ENCODE measurements around the gene SP100. TPM values are rescaled to one million over a fixed set of nuclear protein-coding genes. Genes with fewer than 3 reads are reported as not detected.
A peak's percentile ranks its signal among the peaks of the same experiment; 100 is the strongest.

SP100 gene
- total RNA-seq, 1 experiment from 2014 or later, result 37.2 TPM

DNA sequence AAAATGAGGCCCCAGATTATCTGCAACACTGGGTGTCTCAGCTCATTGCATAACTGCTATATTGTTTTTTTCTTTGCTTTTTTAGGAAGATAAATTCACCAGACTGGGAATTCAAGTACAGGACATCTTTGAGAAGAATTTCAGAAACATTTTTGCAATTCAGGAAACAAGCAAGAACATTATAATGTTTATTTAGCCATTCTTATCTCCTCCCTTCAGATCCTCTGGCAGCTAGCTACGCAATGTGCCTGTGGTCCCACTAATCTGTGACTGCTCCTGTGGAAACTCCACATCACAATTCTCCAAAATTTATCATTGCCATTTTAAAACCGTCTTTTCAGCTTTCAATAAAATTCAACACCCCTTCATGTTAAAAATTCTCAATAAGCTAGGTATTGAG, 126.8 kb downstream of the SP100 start:
- no peak for DNase-seq (ENCODE audit: low read depth)

DNA sequence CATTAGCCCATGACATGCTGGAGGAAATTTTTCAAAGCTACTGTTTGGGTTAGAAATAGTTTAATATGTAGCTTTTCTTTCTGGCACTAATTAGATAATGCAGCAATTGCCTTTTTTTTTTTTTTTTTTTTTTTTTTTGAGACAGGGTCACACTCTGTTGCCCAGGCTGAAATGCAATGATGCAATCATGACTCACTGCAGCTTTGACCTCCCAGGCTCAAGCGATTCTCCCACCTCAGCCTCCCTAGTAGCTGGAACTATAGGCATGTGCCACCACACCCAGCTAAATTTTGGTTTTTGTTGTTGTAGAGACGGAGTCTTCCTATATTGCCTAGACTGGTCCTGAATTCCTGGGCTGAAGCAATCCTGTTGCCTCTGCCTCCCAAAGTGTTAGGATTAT, 136.2 kb downstream of the SP100 start:
- peak; percentile 12 for DNase-seq (ENCODE audit: low read depth)

DNA sequence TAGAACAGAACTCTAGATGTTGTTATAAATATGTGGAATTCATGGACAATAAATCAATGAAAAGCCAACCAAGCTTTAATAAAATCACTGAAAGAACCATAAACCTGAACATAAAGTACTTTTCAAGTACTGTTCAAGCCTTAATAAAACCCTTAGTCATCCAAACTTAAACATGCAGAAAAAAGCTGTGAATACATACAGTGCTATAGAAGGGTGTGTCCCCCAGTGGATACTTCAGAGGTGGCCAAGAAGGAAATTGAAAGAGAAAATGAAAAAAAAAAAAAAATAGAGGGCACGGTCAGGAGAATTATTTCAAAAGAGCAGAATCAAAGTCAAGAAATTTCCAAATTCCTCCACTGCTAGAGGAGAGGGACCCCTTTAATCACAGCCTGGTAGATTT, 141.1 kb downstream of the SP100 start:
- no peak for DNase-seq (ENCODE audit: low read depth)

DNA sequence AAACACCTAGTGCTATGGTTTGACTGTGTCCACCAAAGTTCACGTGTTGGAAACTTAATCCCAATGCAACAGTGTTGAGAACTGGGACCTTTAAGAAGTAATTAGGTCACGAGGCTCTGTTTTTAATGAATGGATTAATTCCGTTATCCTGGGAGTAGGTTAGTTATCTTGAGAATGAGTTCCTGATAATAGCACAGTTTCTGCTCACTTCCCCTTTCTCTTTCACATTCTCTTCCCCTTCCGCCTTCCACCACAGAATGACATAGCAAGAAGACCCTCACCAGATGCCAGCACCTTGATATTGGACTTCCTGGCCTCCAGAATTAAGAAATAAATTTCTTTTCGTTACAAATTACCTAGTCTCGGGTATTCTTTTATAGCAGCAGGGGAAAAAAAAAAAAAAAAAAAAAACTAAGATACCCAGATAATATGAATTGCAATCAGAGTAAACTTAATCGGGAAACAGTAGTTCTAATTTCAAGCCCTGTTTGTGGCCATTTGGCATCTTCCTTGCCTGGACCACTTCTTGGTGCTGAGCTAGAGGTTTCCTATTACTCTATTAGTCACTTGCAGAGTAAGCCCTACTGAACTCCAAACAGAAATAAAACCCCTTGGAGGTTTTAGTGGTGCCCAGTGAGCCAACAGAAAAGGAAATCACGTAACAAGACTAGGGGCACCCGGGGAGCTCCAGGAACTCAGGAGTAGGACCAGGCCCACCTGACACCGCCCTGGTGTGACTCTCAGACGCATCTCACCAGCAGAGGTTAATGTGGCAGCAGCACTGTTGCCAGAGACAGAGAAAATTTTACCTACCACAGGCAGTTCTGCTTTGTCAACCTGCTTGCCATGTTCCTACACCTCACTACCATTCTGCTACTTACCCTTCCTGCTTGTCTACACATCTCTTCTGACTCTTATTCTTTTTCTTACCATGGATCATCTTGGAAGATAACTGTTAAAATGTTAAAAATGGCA, 149.1 kb downstream of the SP100 start:
- DNase-seq (ENCODE audit: low read depth), result peak; percentile 66

DNA sequence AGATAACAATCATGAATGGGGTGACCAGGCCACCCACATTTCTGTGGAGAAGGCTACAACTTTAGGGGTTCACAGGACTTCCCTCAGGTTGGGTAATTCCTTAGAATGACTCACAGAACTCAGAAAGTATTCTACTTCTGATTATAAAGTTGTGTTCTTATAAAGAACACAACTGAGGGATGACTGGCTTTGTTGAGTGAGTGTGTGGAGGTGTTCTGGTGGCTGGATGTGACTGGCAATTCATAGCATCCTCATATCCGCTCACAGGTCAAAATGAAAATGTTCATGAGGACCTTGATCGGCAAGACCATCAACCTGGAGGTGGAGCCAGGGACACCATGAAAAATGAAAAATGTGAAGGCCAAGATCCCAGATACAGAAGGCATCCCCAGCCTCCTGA, 153.3 kb downstream of the SP100 start:
- no peak for DNase-seq (ENCODE audit: low read depth)

DNA sequence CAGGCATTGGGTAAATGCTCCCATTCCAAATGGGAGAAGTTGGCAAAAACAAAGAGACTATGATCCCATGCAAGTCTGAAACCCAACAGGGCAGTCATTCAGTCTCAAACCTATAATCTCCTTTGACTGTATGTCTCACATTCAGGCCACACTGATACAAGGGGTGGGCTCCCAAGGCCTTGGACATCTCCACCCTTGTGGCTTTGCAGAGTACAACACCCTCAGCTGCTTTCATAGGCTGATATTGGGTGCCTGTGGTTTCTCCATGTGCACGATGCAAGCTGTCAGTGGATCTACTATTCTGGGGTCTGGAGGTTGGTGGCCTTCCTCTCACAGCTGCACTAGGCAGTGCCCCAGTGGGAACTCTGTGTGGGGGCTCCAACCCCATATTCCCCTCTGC, 155.0 kb downstream of the SP100 start:
- DNase-seq (ENCODE audit: low read depth), result no peak

DNA sequence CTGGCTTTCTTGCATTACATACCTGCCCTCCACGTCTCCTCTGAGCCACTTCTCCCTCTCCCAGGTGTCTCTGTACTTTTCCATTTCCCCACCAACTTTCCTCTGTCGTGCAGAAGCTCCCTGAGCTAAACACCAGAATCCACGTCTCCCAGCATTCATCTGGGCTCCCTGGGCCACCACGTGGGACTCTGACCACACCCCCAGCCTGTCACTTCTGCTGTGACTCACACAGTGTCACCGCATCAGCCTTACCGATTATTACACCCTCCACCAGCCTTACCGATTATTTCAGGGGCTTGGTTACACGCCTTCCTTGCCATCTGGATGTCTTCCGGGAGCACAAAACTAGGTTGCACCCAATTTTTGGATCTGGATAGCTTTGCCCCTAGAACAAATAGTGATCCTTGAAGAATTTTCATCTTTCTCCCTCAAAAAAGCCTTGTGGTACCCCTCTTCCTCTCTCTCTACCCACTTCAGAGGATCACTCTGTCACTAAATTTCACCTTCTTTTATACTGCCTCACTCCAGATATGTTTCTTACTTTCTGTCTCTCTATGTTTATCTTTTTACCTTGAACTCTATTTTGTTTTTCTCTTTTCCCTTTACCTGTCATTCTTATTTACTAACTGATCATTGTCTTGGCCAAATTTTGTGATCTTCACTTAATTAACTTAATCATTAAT, 159.8 kb downstream of the SP100 start:
- peak; percentile 15 for DNase-seq (ENCODE audit: low read depth)

DNA sequence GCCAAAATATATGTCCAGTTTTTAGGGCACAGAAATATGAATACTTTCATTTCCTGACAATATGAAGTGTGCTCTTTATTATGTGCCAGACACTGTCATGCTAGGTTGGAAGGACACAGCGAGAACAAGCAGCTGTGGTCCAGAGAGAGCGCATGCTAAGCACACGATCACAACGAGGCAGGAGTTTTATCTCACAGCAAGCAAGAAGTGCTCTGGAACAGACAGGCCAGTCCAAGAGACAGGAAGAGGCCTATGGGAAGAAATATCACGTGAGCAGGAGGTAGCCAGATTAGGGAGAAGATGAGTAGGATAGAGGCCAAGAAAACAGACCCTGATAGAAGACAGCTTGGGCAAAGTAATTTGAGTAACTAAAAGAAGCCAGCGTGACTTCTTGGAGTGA, 161.1 kb downstream of the SP100 start:
- DNase-seq (ENCODE audit: low read depth), result no peak

DNA sequence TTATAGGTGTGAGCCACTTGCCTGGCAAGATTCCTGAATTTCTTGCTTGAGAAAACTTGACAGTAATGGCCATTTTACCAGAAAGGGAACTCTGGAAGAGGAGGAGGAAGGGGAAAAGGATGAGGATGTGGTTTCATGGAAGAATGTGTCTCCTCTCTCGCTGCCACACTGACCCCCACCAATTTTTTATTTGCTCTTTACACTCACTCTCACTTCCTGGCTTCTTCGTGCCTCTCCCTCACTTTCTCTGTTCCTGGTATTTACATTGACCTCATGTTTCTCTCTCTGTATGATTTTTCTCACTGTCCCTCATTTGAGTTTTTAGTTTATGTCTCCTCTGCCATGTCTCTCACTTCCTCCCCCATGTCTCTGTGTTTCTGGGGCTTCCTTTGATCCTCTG, 162.1 kb downstream of the SP100 start:
- peak; percentile 24 for DNase-seq (ENCODE audit: low read depth)

DNA sequence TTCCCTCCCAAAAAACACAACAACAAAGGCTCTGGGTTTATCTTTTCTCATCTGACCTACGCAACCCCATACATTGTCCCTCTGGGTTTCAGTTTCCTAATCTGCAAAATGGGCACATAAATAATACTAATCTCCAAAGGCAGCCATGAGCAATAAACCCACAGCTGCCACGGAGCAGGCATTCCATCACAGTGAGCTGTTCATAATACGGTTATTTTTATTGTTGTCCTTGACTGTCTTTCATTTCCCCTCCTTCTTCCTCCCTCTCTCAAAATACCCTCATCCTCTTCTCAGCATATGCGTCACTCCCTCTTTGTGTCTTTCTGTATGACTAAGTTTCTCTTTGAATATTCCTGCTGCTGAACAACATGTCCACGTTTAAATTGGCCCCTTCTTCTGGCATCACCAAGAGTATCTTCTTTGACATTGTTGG, 166.9 kb downstream of the SP100 start:
- DNase-seq (ENCODE audit: low read depth), result peak; percentile 39

DNA sequence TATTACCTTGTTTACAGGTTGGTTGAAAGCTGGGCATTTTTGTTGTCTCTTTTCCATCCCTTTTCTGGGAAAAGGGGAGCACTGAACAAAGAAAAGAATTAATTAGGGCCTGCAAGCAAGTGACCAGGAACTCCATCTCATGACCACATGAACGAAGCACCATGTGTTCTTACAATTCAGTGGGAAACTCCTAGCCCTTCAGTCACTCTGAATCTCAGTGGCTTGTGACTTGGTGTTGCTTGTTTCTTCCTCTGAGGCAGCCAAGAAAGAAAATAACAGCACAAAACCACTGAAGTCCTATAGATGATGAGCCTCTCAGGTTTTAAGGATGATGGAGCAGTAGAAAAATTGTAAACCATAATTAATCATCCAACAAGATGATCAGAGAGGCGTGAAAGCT, 167.6 kb downstream of the SP100 start:
- no peak for DNase-seq (ENCODE audit: low read depth)

DNA sequence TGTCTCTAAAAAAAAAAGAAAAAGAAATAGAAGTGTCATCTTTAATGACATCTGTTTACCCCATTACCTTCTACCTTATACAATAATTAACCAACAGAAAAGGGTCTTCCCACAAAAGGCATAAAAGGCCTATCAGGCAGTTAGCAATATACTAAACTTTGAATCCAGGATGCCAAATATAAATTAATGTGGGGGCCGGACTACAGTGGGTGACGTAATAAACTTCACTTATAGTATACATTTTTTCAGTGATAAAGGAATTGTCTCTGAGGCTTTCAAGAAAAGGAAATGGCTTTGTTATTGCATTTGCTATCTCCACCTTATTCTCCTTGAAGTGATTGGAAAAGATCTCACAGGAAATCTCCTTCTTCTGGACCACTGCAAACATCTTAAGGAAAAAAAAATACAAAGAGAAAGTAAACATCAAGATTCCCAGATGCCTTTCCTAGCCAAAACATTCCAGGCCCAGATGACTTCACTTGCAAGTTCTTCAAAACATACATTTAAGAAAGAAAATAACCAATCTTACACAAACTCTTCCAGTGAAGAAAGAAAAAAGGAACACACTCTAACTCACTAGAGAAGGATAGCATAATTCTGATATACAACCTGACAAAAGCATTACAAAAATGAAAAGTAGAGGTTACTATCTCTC, 170.5 kb downstream of the SP100 start:
- DNase-seq (ENCODE audit: low read depth), result no peak

DNA sequence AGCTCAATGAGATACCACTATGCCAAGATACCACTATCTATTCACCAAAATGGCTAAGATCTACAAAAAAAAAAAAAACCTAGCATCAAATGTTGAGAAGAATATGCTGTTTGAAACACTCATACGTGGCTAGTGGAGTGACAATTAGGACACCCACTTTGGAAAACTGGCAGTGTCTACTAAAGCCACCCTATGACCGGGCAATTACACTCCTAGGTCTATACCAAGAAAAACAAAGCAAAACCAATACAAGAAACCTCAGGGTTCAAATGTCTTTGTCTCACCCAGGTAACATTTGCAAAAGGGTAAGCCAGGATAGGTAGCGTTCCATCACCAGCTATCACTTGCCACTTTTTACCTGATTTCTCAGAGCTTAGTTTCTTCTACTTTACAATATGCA, 173.0 kb downstream of the SP100 start:
- no peak for DNase-seq (ENCODE audit: low read depth)

DNA sequence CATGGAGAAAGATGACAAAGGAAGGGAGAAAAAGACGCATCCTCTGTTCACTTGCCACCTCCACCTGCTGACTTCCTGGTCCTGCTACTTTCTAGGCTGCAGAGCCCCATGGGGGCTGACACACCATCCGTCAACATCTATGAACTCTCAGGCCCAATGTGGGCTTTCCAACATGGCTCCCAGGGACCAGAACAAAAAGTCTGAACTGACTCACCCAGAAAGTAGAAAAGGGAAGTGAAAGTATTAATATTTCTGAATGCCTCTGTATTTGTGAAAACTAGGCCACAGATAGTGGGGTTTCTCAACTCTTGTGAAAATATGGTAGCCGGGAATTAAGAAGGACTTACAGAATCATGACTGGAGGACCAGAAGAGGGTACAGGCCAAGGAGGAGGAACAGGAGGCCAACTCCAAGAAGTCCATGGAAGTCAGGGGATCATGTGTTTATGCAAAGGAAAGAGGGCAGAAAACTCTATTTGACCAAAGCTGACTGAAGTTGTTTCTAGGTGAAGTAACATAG, 173.6 kb downstream of the SP100 start:
- DNase-seq (ENCODE audit: low read depth), result no peak

DNA sequence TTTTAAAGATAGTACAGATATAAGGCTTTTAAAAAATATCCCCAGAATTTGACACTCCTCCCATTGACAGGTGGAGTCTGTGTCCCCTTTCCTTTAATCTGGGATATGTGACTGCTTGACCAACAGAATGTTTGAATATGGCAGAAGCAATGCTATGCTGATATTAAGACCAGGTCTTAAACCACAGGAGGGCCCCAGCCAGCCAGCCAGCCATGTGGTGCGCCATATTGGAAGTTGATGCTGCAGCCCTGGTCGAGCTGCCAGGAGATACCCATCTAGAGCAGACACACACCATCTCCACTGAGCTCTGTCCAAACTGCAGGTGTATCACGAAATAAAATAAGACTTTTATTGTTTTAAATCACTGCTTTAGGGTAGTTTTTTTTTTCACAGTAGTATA, 174.3 kb downstream of the SP100 start:
- DNase-seq (ENCODE audit: low read depth), result no peak

DNA sequence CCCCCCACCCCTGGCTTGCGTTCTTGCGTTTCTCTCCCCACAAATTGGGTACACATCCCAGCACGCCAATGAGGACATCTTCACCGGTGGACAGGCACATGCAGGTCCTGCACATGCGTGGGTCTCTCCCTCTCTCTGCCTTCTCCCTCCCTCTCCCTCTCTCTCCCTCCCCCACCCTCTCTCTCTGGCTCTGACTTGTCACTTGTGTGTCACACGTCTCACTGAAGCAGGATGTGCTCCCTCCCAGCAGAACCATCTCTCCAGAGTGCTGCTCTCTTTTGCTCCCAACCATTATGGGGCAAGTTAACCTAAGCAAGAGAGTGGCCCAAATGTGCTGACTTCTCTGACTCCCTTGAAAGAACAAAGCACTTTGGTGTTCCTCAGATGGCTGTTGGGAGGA, 175.8 kb downstream of the SP100 start:
- DNase-seq (ENCODE audit: low read depth), result no peak

DNA sequence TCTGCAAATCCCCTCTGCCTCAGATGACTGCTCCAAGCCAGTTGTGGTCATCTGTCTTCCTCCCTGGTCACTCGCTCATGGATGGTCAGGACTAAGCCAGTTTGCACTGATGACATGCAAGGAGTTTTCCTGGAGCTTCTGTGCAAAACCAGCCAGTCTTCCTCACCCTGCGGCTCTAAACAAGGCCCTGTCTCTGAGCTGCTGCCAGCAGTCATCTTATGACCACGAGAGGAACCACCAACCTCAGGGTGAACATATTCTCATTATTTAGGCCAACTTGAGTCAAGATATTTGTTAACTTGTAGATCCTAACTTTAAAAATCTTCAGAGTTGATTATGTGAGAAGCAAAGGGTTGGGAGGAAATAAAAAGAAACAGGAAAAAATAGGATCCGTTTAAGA, 176.8 kb downstream of the SP100 start:
- no peak for DNase-seq (ENCODE audit: low read depth)

Other genes starting within 250 kb of the SP100 start
- 11.5 and 15.4 TPM in 2 replicates for gene SP110, start 196.2 kb upstream of the SP100 start, total RNA-seq (2014; rRNA removed; shearing (Covaris generic))
- 0.11 TPM in 1 of 2 replicates, not detected in the other for gene SP140, start 190.5 kb upstream of the SP100 start, total RNA-seq (2014; rRNA removed; shearing (Covaris generic))
- 13.9 and 16.2 TPM in 2 replicates for gene SP140L, start 89.0 kb upstream of the SP100 start, total RNA-seq (2014; rRNA removed; shearing (Covaris generic))

Measured in Daoy (cell line).